ENCODE results near the gene MDC1. TPM values are rescaled to one million over a fixed set of nuclear protein-coding genes. Genes with fewer than 3 reads are reported as not detected.

MDC1 gene
- total and polyA plus RNA-seq, 2 of the 13 experiments (the other 11 are each of a cell fraction or from before 2014, with no cell fraction given): 8.4 to 14.0 TPM

GRCh38 chr6:30678964-30679726 is 37.9 kb downstream of the MDC1 start (continued):
- TF ChIP-seq GFI1 (CRISPR knock-in tag; IDR thresholded peaks at IDR 0.05; ENCODE audit: borderline replicate concordance) (peak; percentile 63; the same call in 1 of the 2 replicates), ZSCAN22 (CRISPR knock-in tag; IDR thresholded peaks at IDR 0.05) (no peak), ZNF710 (CRISPR knock-in tag; IDR thresholded peaks at IDR 0.05; ENCODE audit: borderline replicate concordance) (peak; percentile 81), TCF7L2 (IDR thresholded peaks at IDR 0.05; ENCODE audit: low read depth, low read length) (no peak), ETV6 (CRISPR knock-in tag; conservative IDR thresholded peaks at IDR 0.05) (peak; percentile 88; the same call in 1 of the 2 replicates), ZNF292 (CRISPR knock-in tag; IDR thresholded peaks at IDR 0.05; ENCODE audit: borderline replicate concordance, low read depth) (peak; percentile 87; the same call in 1 of the 2 replicates), ZSCAN31 (CRISPR knock-in tag; IDR thresholded peaks at IDR 0.05; ENCODE audit: low read depth) (peak; percentile 54; the same call in 1 of the 2 replicates), FOXC1 (CRISPR knock-in tag; IDR thresholded peaks at IDR 0.05; ENCODE audit: borderline replicate concordance) (0 out of 2 replicates have a peak, but pooled peaks have one; percentile 27), MXD4 (CRISPR knock-in tag; IDR thresholded peaks at IDR 0.05) (peak; percentile 56; the same call in 1 of the 2 replicates), ZNF577 (CRISPR knock-in tag; IDR thresholded peaks at IDR 0.05; ENCODE audit: borderline replicate concordance, low read depth) (no peak), ZNF569 (CRISPR knock-in tag; IDR thresholded peaks at IDR 0.05; ENCODE audit: borderline replicate concordance) (no peak), ZNF280D (CRISPR knock-in tag; IDR thresholded peaks at IDR 0.05) (peak; percentile 88), ZNF362 (CRISPR knock-in tag; IDR thresholded peaks at IDR 0.05; ENCODE audit: borderline replicate concordance) (peak; percentile 37; the same call in 1 of the 2 replicates), ZNF383 (CRISPR knock-in tag; IDR thresholded peaks at IDR 0.05; ENCODE audit: borderline replicate concordance) (no peak), ZNF24 (IDR thresholded peaks at IDR 0.05) (0 out of 2 replicates have a peak, but pooled peaks have one; percentile 36), BORCS8-MEF2B (CRISPR knock-in tag; IDR thresholded peaks at IDR 0.05) (peak; percentile 92), ZNF430 (CRISPR knock-in tag; IDR thresholded peaks at IDR 0.05) (no peak; the same call in 1 of the 2 replicates), ZSCAN25 (CRISPR knock-in tag; IDR thresholded peaks at IDR 0.05) (peak; percentile 92)

All from HepG2 (cell line).